H9 (cell line): Measurements from ENCODE around the gene FBXO47. TPM values are rescaled to one million over a fixed set of nuclear protein-coding genes. Genes with fewer than 3 reads are reported as not detected.
A peak's percentile ranks its signal among the peaks of the same experiment; 100 is the strongest.

Source experiments
- DNase-seq: peaks from one replicate; pipeline ENCODE4 v3.0.0-alpha.2; 2017
- H2AFZ ChIP-seq: one replicate; pipeline ENCODE4 v1.6.1; 2013; ENCODE audit warnings: mild to moderate bottlenecking, low read length, control low read depth, moderate library complexity
- H2AK5ac ChIP-seq: 2 replicates; pipeline ENCODE4 v1.6.1; 2013; ENCODE audit warnings: low read length, control low read depth, mixed read lengths; ENCODE audit not compliant: insufficient read length
- H2BK120ac ChIP-seq: one replicate; pipeline ENCODE4 v1.6.1; 2013; ENCODE audit warnings: low read depth, mild to moderate bottlenecking, low read length, control low read depth, inconsistent platforms; ENCODE audit not compliant: poor library complexity, severe bottlenecking
- H2BK12ac ChIP-seq: 2 replicates; pipeline ENCODE4 v1.6.1; 2013; ENCODE audit warnings: low read length, control low read depth, mixed read lengths, low read depth; ENCODE audit not compliant: insufficient read length
- H2BK15ac ChIP-seq: 2 replicates; pipeline ENCODE4 v1.6.1; 2013; ENCODE audit warnings: low read depth, low read length, control low read depth
- H2BK20ac ChIP-seq: one replicate; pipeline ENCODE4 v1.6.1; 2013; ENCODE audit warnings: low read depth, mild to moderate bottlenecking, low read length, control low read depth, inconsistent platforms; ENCODE audit not compliant: poor library complexity, severe bottlenecking
- H2BK5ac ChIP-seq: 2 replicates; pipeline ENCODE4 v1.6.1; 2013; ENCODE audit warnings: low read length, control low read depth, mixed read lengths; ENCODE audit not compliant: insufficient read length
- H3K14ac ChIP-seq: 2 replicates; pipeline ENCODE4 v1.6.1; 2013; ENCODE audit warnings: low read length, control low read depth; ENCODE audit not compliant: insufficient read depth
- H3K18ac ChIP-seq: 2 replicates; pipeline ENCODE4 v1.6.1; 2013; ENCODE audit warnings: low read depth, mild to moderate bottlenecking, mixed read lengths, low read length, control low read depth; ENCODE audit not compliant: insufficient read length
- H3K23ac ChIP-seq: 2 replicates; pipeline ENCODE4 v1.6.1; 2013; ENCODE audit warnings: low read length, control low read depth, mixed read lengths, low read depth; ENCODE audit not compliant: insufficient read length
- H3K23me2 ChIP-seq: 2 replicates; pipeline ENCODE4 v1.6.1; 2013; ENCODE audit warnings: low read depth, mild to moderate bottlenecking, mixed read lengths, low read length, control low read depth; ENCODE audit not compliant: insufficient read length, poor library complexity, severe bottlenecking
- H3K27ac ChIP-seq: 2 replicates; pipeline ENCODE4 v1.5.1; 2013; ENCODE audit warnings: low read length, control low read depth, mixed read lengths, low read depth; ENCODE audit not compliant: insufficient read length
- H3K27me3 ChIP-seq: 2 replicates; pipeline ENCODE4 v1.6.1; 2013; ENCODE audit warnings: low read length, control low read depth, inconsistent platforms; ENCODE audit not compliant: insufficient read depth
- H3K4ac ChIP-seq: 2 replicates; pipeline ENCODE4 v1.6.1; 2013; ENCODE audit warnings: low read depth, mild to moderate bottlenecking, control low read depth, inconsistent platforms, low read length, moderate library complexity
- H3K4me1 ChIP-seq: 2 replicates; pipeline ENCODE4 v1.6.1; 2013; ENCODE audit warnings: low read length, control low read depth, inconsistent platforms; ENCODE audit not compliant: insufficient read depth
- H3K4me2 ChIP-seq: 2 replicates; pipeline ENCODE4 v1.6.1; 2013; ENCODE audit warnings: low read length, control low read depth, mixed read lengths; ENCODE audit not compliant: insufficient read length, insufficient read depth
- H3K56ac ChIP-seq: 2 replicates; pipeline ENCODE4 v1.6.1; 2013; ENCODE audit warnings: low read depth, mild to moderate bottlenecking, mixed read lengths, low read length, control low read depth; ENCODE audit not compliant: insufficient read length
- H3K79me1 ChIP-seq: 2 replicates; pipeline ENCODE4 v1.6.1; 2013; ENCODE audit warnings: low read depth, mild to moderate bottlenecking, moderate library complexity, low read length, control low read depth, inconsistent platforms; ENCODE audit not compliant: insufficient read depth, poor library complexity, severe bottlenecking
- H3K79me2 ChIP-seq: 2 replicates; pipeline ENCODE4 v1.6.1; 2013; ENCODE audit warnings: low read length, control low read depth, inconsistent platforms; ENCODE audit not compliant: insufficient read depth
- H3K9ac ChIP-seq: 2 replicates; pipeline ENCODE4 v1.6.1; 2013; ENCODE audit warnings: low read length, control low read depth, mixed read lengths; ENCODE audit not compliant: insufficient read length; ENCODE audit errors: extremely low read depth
- H3K9me3 ChIP-seq: one replicate; pipeline ENCODE4 v1.6.1; 2013; ENCODE audit warnings: low read depth, low read length, inconsistent platforms; ENCODE audit not compliant: control insufficient read depth
- H3T11ph ChIP-seq: one replicate; pipeline ENCODE4 v1.6.1; 2013; ENCODE audit warnings: mild to moderate bottlenecking, low read length, control low read depth, inconsistent platforms
- H4K20me1 ChIP-seq: one replicate; pipeline ENCODE4 v1.6.1; 2013; ENCODE audit not compliant: control insufficient read depth, insufficient read length, insufficient read depth
- H4K5ac ChIP-seq: 2 replicates; pipeline ENCODE4 v1.6.1; 2013; ENCODE audit warnings: low read depth, mild to moderate bottlenecking, mixed read lengths, low read length, control low read depth; ENCODE audit not compliant: insufficient read length
- H4K8ac ChIP-seq: replicated peaks from 2 replicates; pipeline ENCODE4 v1.6.1; 2013; ENCODE audit warnings: low read length, control low read depth, mixed read lengths, low read depth; ENCODE audit not compliant: insufficient read length
- H4K91ac ChIP-seq: 2 replicates; pipeline ENCODE4 v1.6.1; 2013; ENCODE audit warnings: low read depth, mild to moderate bottlenecking, moderate library complexity, mixed read lengths, low read length, control low read depth; ENCODE audit not compliant: insufficient read length
- H3K27ac Mint-ChIP-seq, 3 experiments: 2 replicates in 2 of 3; 3 replicates in 1 of 3; pipeline ENCODE4 v1.8.0; 2020 to 2021; ENCODE audit warnings: mixed read lengths in 3 of 3, mild to moderate bottlenecking in 1 of 3, moderate library complexity in 1 of 3
- H3K27me3 Mint-ChIP-seq: 2 replicates; pipeline ENCODE4 v1.8.0; 2021; ENCODE audit warnings: low read depth, mild to moderate bottlenecking, moderate library complexity, mixed read lengths
- H3K36me3 Mint-ChIP-seq, 3 experiments: 2 replicates in 2 of 3; 3 replicates in 1 of 3; pipeline ENCODE4 v1.8.0; 2020 to 2021; ENCODE audit warnings: low read depth in 3 of 3, mixed read lengths in 3 of 3; ENCODE audit not compliant: insufficient read depth in 1 of 3
- H3K4me1 Mint-ChIP-seq, 2 experiments: 2 replicates each; pipeline ENCODE4 v1.8.0; 2020; ENCODE audit warnings: mixed read lengths in 2 of 2
- H3K4me3 Mint-ChIP-seq, 2 experiments: 2 replicates in 1 of 2; 3 replicates in 1 of 2; pipeline ENCODE4 v1.8.0; 2020 to 2021; ENCODE audit warnings: mild to moderate bottlenecking in 2 of 2, mixed read lengths in 2 of 2, moderate library complexity in 1 of 2
- H3K9me3 Mint-ChIP-seq, 2 experiments: 2 replicates in 1 of 2; 3 replicates in 1 of 2; pipeline ENCODE4 v1.8.0; 2020; ENCODE audit warnings: mild to moderate bottlenecking in 2 of 2, mixed read lengths in 2 of 2, moderate library complexity in 1 of 2
- CTCF ChIP-seq: fragments of 200-600 bp; sonication (generic); conservative IDR thresholded peaks from 3 replicates; pipeline ENCODE4 v1.8.0; 2021; ENCODE audit warnings: antibody characterized with exemption, mild to moderate bottlenecking
- WGBS: extraction: QIAGEN DNeasy Blood & Tissue Kit; methylation state at CpG from one replicate; pipeline ENCODE4 v1.1.7; 2013; ENCODE audit warnings: missing lambda C conversion rate, low lambda C conversion rate, mixed read lengths; ENCODE audit not compliant: insufficient read length; ENCODE audit errors: extremely low coverage; 5-methylcytosine and 5-hydroxymethylcytosine counted together
- total RNA-seq: library from RNA; stranded (reverse); gene quantifications from 2 replicates; pipeline ENCODE4 v1.2.1, GENCODE V29; 2021

The FBXO47 gene
- total RNA-seq, 1 experiment from 2014 or later = not detected

DNA sequence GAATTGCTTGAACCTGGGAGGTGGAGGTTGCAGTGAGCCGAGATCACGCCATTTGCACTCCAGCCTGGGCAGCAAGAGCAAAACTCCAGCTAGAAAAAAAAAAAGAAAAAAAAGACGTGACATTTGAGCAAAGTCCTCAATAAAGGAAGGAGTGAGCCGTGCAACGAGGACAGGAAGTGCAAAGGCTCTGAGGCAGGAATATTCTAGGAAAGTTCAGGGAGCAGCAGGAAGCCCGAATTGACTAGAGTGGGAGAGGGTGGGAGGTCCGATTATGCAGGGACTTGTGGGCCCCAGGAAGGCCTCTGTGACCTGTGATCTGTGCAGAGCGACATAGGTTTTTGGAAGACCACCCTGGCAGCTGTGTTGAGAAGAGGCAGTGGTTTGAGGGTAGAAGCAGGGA, 50.4 kb downstream of the FBXO47 start:
- Histone ChIP-seq H4K8ac (no peak overlapping the region), H3K23me2 (no peaks in the 10 kb centered on the region), H3K79me1 (no peaks in the 10 kb centered on the region), H3K23ac (no peak overlapping the region), H3K14ac (no peak overlapping the region), H4K20me1 (no peaks in the 10 kb centered on the region), H2AK5ac (no peak overlapping the region), H3K27me3 (no peaks in the 10 kb centered on the region), H2BK12ac (no peak overlapping the region), H4K91ac (no peak overlapping the region), H3K4me2 (no peak overlapping the region), H2AFZ (no peak overlapping the region), H3K9ac (no peak overlapping the region), H2BK5ac (no peak overlapping the region), H3K79me2 (no peaks in the 10 kb centered on the region), H3K9me3 (no peaks in the 10 kb centered on the region), H3K18ac (no peak overlapping the region), H2BK20ac (no peak overlapping the region), H3K27ac (no peak overlapping the region), H3T11ph (no peak overlapping the region), H3K56ac (no peak overlapping the region), H2BK120ac (no peak overlapping the region), H3K4ac (no peak overlapping the region), H3K4me1 (no peaks in the 10 kb centered on the region), H2BK15ac (no peak overlapping the region), H4K5ac (no peak overlapping the region)
- no peak for DNase-seq
- peak overlapping the region; percentile 37 to 91 (median 61); a peak in 6 of 7 replicates for H3K27ac Mint-ChIP-seq
- no peaks in the 10 kb centered on the region; the same call in 1 of the 2 replicates for H3K27me3 Mint-ChIP-seq
- H3K4me3 Mint-ChIP-seq = no peak overlapping the region
- H3K4me1 Mint-ChIP-seq = peaks cover 0 to 4% of the 10 kb centered on the region in 2 experiments; a peak in 1 of 4 replicates
- H3K36me3 Mint-ChIP-seq = peaks cover 21 to 60% (median 48%) of the 10 kb centered on the region in 3 experiments
- no CpG with 5 or more reads among the region's 8 CpGs for WGBS
- H3K9me3 Mint-ChIP-seq = no peaks in the 10 kb centered on the region
- TF ChIP-seq CTCF = no peak
